Renal cortical epithelial cell (primary cell): ENCODE measurements around the gene DNTT. TPM values are rescaled to one million over a fixed set of nuclear protein-coding genes. Genes with fewer than 3 reads are reported as not detected.
A peak's percentile ranks its signal among the peaks of the same experiment; 100 is the strongest.
"Not testable (repeated sequence)": the region's sequence is repeated elsewhere in the genome, so short reads cannot be mapped to it uniquely, and the experiment has no call there.

Experiments
- DNase-seq: peaks from one replicate; pipeline ENCODE4 v3.0.0-alpha.2; 2011; ENCODE audit warnings: low read depth
- total RNA-seq: library from RNA; depleted of rRNA; stranded (reverse); fragments of >200 nt; gene quantifications from 2 replicates; pipeline ENCODE4 v1.2.3, GENCODE V29; 2014

The DNTT gene
- total RNA-seq, 1 donor from 2014 or later: not detected

GRCh38 chr10:96276426-96276825 is 27.8 kb upstream of the DNTT start:
- no peak for DNase-seq

GRCh38 chr10:96276831-96277230 is 27.4 kb upstream of the DNTT start:
- DNase-seq: no peak

- DNase-seq: no peak
These were observed 25.0 kb upstream of the DNTT start for GRCh38 chr10:96279191-96279641.

GRCh38 chr10:96280859-96281258 is 23.4 kb upstream of the DNTT start:
- DNase-seq: peak; percentile 39

- DNase-seq: no peak
These were observed 22.7 kb upstream of the DNTT start for GRCh38 chr10:96281444-96282029.

GRCh38 chr10:96283351-96283750 is 20.9 kb upstream of the DNTT start:
- peak; percentile 29 for DNase-seq

- DNase-seq: peak; percentile 22
These were observed 20.5 kb upstream of the DNTT start for GRCh38 chr10:96283756-96284155.

GRCh38 chr10:96285331-96285752 is 18.9 kb upstream of the DNTT start:
- no peak for DNase-seq

- peak; percentile 100 for DNase-seq
These were observed 16.7 kb upstream of the DNTT start for GRCh38 chr10:96287392-96288105.

- DNase-seq: peak; percentile 27
These were observed 16.0 kb upstream of the DNTT start for GRCh38 chr10:96288151-96288621.

- peak; percentile 23 for DNase-seq
These were observed 14.9 kb upstream of the DNTT start for GRCh38 chr10:96289218-96289910.

GRCh38 chr10:96290368-96291133 is 13.7 kb upstream of the DNTT start:
- no peak for DNase-seq

GRCh38 chr10:96292971-96293920 is 11.0 kb upstream of the DNTT start:
- peak; percentile 68 for DNase-seq

- no peak for DNase-seq
These were observed 8.8 kb upstream of the DNTT start for GRCh38 chr10:96295475-96295874.

GRCh38 chr10:96297486-96297885 is 6.7 kb upstream of the DNTT start:
- no peak for DNase-seq

- no peak for DNase-seq
These were observed 5.9 kb upstream of the DNTT start for GRCh38 chr10:96298362-96298761.

GRCh38 chr10:96299383-96299782 is 4.9 kb upstream of the DNTT start:
- DNase-seq: no peak

- no peak for DNase-seq
These were observed 2.6 kb upstream of the DNTT start for GRCh38 chr10:96301616-96302015.

GRCh38 chr10:96305019-96305418 is 785 bp downstream of the DNTT start:
- DNase-seq: no peak

GRCh38 chr10:96306516-96306915 is 2.3 kb downstream of the DNTT start:
- peak; percentile 79 for DNase-seq

- DNase-seq: not testable (repeated sequence)
These were observed 4.6 kb downstream of the DNTT start for GRCh38 chr10:96308854-96309253.
